HG03095 (cell line): ENCODE data around the gene MYH10.

Experiments
- ATAC-seq: cut with Tn5 transposase; IDR thresholded peaks from one replicate; pipeline ENCODE4 v1.9.1; 2021; ENCODE audit warnings: moderate library complexity; ENCODE audit not compliant: unreplicated experiment

Gene MYH10

DNA sequence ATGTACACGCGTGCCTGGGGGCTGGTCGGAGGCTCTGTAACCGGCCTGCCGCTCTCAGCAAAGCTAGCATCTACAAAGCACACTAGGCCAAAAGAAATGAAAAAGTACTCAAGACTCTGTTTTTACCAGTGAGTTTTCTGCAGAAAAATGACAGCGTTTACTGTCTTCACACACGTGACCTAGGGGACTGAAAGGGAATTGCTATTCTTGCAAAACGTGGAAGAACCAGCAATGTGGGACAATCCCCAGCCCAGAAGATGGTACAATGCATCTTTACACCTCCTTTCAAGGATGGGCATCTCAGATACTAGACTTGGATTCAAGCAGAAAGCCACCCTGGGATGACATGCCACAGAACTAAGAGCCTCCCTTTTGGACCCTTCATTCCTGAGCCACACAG is 153.4 kb downstream of the MYH10 start:
- no peak for ATAC-seq

DNA sequence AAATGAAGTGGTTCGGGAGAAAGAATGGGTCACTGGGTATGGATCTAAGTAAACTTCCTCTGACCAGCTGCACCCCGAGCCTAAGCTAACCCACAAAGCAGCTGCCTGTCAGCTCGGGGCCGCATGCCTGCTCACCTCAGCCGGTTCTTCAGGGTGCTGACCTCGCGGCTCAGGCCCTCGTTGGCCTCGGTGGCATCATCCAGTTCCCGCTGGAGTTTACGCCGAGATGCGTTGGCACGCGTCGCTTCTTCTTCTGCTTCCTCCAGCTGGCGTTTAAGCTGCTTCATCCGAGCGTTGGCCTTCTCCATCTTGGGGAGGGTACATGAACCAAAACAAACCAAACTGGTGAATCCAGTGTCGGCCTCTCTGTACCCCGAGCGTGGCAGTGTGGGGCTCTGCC is 153.8 kb downstream of the MYH10 start:
- ATAC-seq, result no peak

DNA sequence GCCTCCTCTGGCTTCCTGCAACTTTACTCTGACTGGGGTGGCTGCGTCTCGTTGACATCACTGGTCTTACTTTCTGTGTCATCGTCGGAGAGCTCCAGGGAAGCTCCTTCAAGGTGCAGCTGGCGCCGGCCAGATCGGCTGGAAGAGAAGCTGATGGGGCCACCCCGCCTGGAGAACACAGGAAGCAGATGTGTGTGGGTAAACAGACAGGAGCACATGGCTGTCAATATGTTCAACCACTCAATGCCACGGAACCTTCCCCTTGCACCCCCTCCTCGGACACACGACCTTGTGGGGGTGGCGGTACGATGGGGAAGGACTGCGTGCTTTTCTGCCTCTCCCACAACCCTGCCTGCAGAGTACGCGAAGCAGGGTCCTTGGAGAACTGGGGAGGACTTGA is 154.7 kb downstream of the MYH10 start:
- ATAC-seq, result no peak

DNA sequence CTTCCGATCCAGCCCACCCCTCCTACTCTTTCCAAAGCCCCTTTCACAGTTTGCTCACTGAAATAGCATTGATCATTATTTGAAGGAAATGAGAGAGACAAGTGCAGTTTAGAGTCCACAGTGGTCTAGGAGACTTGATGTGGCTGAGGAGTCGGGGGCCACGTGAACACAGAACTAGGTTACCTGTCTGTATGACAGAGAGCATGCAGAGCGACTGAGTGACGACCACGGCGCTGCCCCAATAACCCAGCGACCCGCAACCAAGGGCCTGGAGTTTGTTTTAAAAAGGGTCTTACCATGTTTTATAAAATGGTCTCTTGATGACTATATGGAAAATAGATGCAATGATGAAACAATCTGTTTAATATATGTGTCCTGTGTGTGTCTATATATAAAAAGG is 155.3 kb downstream of the MYH10 start:
- ATAC-seq, result no peak

DNA sequence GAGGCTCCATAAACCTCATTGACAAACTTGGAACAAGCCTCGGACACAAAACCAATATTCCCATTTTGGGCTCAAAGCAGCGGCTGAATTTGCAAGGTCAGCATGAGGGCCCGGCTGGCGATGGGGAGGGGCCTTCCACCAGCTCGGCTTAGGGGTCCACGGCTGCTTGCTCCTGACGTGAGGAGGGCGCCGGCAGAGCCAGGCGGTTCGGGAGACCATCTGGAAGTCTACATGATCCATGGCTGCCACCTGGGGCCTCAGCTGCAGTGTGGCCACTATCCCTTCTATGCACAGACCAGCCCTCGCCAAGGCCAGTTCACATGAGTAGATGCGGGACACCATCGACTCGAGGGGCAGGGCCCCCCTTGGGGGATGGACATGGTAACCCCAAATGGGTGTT is 155.7 kb downstream of the MYH10 start:
- no peak for ATAC-seq

DNA sequence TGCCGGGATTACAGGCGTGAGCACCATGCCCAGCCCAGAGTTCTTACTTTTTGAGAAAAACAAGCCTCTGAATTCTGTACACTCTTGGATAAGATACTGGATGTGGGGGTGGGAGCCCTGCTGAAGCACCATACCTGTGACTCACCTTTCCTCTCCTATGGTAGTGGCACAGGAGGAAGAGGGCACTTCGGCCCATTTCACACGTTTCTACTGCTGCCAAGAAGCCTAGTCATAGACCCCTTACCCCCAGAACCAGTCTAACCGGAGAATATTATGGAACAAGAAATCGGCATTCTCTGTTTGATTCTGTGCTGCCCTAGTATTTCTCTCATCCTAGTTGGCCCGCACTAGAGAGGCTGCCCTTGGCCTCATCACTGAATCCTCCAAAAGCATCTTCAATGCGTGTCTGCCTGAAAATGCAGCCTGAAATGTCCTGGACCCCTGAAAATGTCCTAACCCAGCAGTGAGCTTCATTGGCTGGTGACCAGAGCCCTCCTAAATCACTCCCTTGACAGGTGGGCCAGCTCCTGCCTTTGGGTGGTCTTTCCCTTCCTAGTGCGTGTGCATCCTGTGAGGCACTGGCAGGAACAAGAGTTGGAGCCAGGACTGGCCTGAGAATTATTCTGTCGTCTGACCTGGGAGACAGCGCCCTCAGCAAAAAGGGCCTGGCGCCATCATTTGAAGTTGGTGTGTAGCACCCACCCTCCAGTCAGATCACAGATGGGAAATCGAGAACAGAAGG is 156.9 kb downstream of the MYH10 start:
- no peak for ATAC-seq

DNA sequence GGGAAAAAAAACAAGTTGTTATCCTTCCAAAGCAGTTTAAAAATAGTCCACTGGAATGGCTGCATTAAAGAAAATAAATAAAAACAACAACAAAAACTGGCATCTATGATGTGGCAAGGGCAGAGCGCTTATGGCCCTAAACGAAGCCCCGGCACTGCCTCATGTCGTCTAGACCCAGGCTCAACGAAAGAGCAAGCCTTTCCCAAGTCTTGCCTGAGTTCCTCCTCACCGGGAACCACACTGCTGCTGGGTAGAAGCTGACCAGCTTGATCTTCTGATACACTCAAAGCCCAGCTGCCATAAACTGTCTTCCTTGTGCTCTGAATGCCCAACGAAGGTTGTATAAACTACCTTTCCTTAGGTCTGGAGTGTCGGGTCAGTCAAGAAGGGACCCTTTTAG is 157.9 kb downstream of the MYH10 start:
- ATAC-seq, result no peak

DNA sequence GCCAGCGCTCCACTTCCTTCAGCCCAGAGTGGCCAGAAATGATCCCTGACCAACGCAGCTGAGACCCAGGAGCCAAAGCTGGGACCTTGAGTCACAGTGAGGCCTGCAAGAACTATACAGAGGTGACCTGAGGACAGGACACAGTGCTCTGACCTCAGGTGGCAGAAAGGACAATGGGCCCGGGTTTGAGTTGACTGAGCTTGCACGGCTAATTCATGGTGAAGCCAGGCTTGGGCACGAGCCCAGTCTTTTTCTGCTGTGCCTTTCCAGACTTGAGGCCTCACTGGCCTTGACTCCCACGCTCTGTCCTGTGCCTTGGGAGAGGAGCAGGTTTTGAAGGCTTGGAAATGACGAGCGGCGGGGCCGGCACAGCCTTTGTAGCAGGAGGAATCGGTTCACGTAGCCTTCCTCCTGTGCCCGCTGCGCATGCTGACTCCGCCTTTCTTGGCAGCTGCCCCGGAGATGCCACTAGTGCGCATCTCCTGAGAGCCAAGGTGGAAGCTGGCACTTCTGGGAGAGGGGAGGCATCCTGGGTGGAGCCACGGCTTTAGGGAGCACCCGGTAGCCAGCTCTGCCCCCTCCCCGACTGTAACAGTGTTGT is 160.0 kb downstream of the MYH10 start:
- no peak for ATAC-seq

DNA sequence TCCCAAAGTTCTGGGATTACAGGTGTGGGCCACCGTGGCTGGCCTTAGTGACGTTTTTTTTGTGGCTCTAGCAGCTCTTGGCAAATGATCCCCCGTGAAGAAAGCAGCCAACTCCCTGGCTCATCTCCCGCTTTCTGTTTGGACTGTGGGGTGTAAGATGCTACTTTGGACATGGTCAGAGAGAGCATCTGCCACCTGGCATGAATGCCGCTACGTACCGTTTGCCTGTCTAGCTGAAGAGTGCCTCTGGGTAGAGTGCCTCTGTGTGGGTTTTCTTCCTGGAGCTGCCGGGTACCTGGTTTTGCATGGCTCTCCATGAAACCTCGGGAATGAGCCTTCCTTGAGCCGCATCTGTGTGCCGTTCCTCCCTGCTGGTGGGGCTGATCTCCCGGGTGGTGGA is 160.6 kb downstream of the MYH10 start:
- no peak for ATAC-seq

DNA sequence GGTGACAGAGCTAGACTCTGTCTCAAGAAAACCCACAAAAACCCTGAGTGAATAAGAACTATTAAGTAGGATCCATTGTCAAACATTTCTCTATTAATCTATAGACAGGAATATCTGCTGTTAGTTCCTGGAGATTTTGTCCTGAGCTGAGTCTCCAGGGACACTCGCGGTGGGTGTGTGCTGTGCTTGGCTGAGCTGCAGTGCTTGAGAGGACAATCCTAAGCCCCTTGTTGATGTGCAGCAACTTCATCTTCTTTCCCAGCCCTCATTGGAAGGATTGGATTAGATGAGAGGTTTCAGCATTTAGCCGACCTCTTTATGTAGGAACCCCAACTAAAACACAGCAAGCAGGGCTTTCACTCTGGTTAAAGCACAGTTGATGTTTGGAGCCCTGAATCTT is 161.5 kb downstream of the MYH10 start:
- no peak for ATAC-seq

DNA sequence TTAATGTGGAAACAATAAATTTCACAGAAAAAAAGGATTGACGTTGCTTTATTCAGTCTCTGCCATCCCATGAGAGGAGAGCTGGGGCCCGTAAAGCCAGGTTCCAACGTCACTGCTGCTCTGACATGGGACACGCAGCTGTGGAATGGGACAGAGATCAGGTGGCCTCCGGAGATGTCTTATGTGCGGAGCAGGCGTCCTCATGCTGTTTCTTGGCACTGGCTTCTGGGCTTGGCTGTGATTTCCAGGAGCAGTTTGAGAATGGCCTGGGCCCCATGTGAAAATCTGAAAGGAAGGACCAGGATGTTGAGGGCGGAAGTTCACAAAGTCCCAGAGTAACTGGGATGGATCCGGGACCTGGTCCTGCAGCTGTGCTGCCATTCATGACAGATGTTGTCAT is 162.4 kb downstream of the MYH10 start:
- no peak for ATAC-seq

DNA sequence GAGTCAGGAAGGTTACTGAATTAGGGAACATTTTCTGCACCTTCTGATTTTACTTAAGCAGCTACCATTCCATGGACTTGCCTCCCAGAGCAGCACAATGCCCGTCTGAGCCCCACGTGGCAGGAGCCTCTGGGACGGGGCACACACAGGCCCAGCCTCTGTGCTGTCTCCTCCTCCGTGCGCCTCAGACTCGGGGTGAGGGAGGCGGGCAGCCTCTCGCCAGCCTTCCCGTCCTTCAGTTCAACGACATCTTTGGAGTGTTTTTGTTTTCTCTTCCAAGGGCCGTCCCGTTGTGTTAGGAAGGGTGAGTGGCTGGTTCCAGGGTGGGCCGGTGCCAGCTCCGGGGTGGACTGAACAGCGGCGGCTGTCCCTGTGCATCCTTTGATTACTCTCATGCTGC is 163.0 kb downstream of the MYH10 start:
- ATAC-seq, result no peak

DNA sequence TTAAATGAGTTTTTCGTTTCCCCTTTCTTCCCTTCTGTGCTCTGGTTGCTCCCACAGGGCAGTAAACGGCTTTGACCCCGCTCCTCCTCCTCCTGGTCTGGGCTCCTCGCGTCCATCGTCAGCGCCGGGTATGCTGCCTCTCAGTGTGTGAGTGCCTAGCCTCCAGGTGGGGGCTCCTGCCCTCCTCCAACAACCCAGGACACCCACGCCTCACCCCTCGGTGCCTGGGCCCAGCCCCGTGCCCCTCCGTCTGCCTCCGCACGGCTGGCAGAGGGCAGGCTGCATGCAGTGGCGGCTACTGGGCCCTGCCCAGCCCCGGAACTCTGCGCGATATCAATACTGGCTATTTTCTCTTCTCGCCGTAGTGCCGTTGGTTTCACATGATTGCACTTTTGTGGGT is 163.7 kb downstream of the MYH10 start:
- no peak for ATAC-seq

DNA sequence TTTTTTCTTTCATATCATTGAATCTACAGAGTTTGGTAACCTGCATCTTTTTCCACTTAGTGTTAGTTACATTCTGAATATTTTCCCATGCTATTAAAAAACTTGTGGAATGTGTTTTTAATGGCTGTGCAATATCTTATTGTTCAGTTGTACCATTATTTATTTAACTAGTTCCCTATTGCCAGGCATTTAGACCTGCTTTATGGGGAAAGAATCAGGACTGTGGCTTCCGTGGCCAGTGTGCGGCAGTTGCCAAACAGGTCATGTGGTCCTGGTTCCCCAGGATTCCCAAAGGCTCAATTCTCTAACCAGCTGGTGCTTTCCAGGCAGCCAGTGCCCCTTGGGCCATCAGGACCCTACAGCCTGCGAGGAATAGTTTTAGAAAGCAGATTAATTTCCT is 164.1 kb downstream of the MYH10 start:
- no peak for ATAC-seq

DNA sequence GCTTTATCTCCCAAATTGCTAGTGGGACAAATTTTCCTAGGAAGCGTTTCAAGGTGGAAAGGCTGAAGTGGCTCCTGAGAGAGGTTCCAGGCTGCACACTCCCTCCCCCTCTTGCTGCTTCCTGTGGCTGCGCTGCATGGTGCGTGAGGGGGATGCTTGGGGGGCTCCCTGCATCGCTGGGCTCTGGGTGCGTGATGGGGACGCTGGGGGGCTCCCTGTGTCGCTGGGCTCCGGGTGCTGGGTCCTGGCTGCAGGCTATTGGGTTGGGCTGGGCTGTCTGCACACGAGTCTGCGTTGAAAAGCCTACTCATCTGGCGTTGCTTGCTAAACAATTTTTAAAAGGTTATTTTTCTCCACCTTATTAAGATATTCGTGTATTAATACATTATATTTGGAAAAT is 164.8 kb downstream of the MYH10 start:
- no peak for ATAC-seq

DNA sequence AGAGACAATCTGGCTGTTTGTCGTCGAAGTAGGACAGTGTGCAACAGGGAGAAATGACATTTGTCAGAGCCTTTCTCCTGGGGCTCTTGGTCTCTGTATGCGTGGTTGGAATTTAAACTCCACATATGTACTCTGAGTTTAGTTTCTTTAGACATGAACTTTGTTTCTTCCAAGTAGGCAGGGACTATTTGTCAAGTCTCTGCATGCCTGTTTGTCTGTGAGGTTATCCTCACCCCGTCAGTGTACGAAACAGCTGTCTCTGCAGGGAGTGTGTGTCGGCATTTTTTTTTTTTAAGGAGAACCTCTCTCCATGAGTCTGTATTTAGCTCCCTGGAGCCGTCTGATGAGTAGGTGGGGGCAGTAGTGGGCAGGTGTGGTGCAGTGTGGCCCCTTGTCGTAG is 165.2 kb downstream of the MYH10 start:
- no peak for ATAC-seq

DNA sequence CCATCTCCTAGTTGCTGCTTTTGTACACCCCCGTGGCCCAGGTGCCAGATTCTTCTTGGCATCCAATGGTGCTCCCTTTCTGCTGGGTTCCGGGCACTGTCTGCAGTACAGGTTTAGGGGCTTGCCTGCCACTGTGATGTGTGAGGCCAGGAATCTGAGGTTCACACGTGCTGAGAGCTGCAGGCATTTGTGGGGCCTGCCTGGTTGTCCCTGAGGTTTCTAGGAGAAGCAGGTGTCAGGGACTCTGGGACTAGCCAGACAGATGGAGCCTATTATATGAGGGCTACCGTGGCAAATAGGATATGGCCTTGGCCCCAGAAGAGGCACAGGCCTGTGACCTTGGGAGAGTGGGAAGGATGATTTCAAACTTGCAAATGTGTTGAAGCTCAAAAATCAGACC is 165.6 kb downstream of the MYH10 start:
- ATAC-seq, result no peak

DNA sequence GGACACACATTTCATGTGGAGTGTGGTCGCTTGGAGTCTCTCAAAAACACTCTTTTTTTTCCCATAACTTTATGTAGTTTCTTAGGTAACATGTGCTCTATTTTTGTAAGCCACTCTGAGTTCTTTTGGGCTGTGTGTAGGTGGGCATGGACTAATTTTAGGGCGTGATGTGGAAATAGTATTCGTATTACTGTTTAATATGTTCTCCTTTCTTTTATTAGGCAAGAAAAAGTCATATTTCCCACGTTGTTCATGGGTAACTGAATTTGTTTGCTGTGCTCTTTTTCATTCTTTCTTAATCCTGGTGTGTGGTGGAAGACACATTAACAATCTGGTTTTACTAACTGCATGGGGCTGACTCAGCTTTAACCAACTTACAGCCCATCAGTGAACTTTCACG is 167.4 kb downstream of the MYH10 start:
- ATAC-seq, result no peak

DNA sequence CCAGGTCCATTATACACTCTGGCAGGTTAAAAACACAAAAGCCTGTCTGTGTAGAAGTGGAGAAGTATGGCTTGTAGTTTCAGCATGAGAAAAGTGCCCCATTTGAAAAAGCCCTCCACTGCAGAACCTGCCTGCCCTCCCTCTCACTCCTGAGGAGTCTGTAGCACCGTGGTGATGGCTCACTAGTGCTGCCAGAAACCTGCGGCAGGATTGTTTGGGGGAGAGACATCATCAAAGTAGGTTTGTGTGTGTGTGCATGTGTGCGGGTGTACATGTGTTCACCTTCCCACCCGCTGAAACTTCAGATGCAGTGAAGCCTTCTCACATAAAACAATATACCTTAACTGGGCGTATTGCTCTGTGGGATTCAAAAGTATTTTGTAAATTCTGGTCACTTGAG is 168.0 kb downstream of the MYH10 start:
- ATAC-seq, result no peak

DNA sequence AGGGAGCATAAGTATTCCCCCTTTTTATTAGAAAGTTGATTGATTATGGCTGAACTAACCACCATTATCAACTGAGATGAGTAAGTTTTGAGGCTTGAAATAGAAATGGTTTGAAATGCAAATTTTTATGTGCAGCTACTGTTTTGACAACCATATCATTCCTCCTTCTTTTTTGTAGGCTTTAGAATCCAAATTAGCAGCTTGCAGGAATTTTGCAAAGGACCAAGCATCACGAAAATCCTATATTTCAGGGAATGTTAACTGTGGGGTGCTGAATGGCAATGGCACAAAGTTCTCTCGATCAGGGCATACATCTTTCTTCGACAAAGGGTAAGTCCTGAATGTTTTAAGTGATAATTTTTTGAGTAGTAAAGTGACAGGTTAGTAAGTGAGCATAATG is 170.7 kb downstream of the MYH10 start:
- ATAC-seq, result no peak

DNA sequence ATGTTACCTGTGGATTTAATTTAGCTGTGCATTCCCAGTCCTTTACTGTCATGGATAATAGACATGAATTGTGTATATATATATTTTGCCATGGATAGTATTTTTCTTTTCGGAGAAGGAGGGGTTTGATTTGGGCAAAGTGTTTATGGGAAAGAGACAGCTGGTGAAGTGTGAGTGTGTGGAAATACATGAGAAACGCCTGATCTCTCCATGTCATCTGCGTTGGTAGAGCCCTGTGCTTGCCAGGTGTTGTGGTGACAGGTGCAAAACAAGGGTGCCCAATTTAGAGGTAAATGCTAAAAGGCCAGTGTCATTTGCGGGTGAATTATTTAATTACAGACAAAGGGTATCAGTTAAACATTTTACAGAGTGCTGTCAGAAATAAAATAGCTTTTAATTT is 171.4 kb downstream of the MYH10 start:
- ATAC-seq, result no peak

DNA sequence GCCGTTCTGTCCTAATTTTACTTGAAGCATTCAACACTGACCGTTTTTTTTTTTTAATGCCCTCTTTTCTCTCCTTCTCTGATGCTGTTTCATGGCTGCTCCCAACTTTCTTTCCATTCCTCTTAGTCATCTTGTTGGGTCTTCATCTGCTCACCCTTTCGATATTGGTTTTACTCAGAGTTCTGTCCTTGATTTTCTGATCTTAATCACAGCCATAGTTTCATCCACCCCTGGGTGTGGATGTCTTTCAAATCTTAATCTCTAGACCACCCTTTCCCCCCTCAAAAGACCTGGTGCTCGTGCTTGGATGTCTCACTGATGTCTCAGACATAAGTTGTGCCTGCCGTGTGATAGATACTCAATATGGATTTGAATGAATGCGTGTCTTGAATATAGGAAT is 172.4 kb downstream of the MYH10 start:
- no peak for ATAC-seq

DNA sequence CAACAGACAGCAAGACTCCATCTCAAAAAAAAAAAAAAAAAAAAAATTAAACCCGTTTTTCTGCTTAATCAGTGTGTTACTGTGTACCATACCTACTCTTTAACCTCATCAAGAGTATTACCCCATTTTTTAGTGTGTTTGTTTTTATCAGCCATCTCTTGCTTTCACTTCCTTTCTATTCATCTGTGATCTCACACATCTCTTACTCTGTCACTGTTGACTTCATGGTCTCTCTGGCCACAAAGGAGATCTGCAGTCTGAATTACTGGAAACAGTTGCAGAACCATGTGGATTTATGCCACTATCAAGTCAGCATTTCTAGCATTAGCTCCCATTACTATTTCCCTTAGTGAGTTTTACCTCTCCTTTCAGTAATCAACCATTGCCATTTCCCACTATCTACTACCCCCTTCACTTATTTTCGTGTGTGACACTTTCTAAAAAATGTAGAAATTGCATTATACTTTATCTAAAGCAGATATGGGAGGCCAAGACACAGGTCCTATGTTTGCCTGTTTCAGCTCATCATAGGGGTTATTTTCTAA is 174.8 kb downstream of the MYH10 start:
- ATAC-seq, result no peak
